Measurements from ENCODE around the gene KCNG2. TPM values are rescaled to one million over a fixed set of nuclear protein-coding genes. Genes with fewer than 3 reads are reported as not detected.

Gene KCNG2
- total and polyA plus RNA-seq, 2 donors (not counting 1 experiment from before 2014, with no cell fraction given) = not detected

- H3K9ac ChIP-seq (ENCODE audit: low read length) = no peak overlapping the region
- no peak overlapping the region for H3K27ac ChIP-seq (ENCODE audit: low read length in 2 of 2)
- intact Hi-C loops (cut with micrococcal nuclease) = no loop called here
Observed at GRCh38 chr18:79779700-79780190, 18.0 kb upstream of the KCNG2 start.

GRCh38 chr18:79780547-79780946 lies 17.2 kb upstream of the KCNG2 start:
- Histone ChIP-seq H3K4me3 (ENCODE audit: control extremely low read depth in 1 of 5, extremely low read depth in 1 of 5, insufficient read depth in 1 of 5, low read depth in 2 of 5, low read length in 4 of 5) (no peak overlapping the region), H3K4me1 (ENCODE audit: control insufficient read depth in 2 of 2, insufficient read depth in 2 of 2, low read length in 2 of 2) (no peaks in the 10 kb centered on the region), H3K27me3 (replicated peaks in 1 of 4; ENCODE audit: control extremely low read depth in 1 of 4, control insufficient read depth in 3 of 4, insufficient read depth in 4 of 4, low read length in 3 of 4) (peaks cover 0 to 21% (median 2%) of the 10 kb centered on the region in 4 experiments), H4K20me1 (ENCODE audit: control insufficient read depth, insufficient read depth, low read length, poor library complexity, severe bottlenecking) (no peaks in the 10 kb centered on the region), H3K27ac (ENCODE audit: low read length in 2 of 2) (no peak overlapping the region), H2AFZ (ENCODE audit: insufficient read depth, low read depth, low read length, poor library complexity, severe bottlenecking) (no peak overlapping the region), H3K9me3 (ENCODE audit: control extremely low read depth in 1 of 3, control insufficient read depth in 2 of 3, insufficient read depth in 1 of 3, low read length in 2 of 3) (peaks cover 0 to 17% (median 0%) of the 10 kb centered on the region in 3 donors), H3K9ac (ENCODE audit: low read length) (no peak overlapping the region), H3K79me2 (ENCODE audit: control insufficient read depth, insufficient read depth, low read length) (no peaks in the 10 kb centered on the region), H3K36me3 (replicated peaks in 1 of 2; ENCODE audit: control extremely low read depth in 1 of 2, control insufficient read depth in 1 of 2, extremely low read depth in 1 of 2, insufficient read depth in 2 of 2, low read length in 1 of 2) (no peaks in the 10 kb centered on the region), H3K4me2 (replicated peaks; ENCODE audit: low read depth, low read length, poor library complexity, severe bottlenecking) (no peak overlapping the region)
- intact Hi-C loops (cut with micrococcal nuclease) = no loop called here
- Mint-ChIP-seq H3K4me1 (no peaks in the 10 kb centered on the region), H3K27me3 (peaks cover 45% of the 10 kb centered on the region), H3K9me3 (ENCODE audit: insufficient read depth) (peaks cover 3% of the 10 kb centered on the region), H3K4me3 (no peak overlapping the region), H3K27ac (no peak overlapping the region)
- ChIA-PET POLR2A (no interaction called here), CTCF (no interaction called here)
- no peak for DNase-seq
- TF ChIP-seq EZH2 (IDR thresholded peaks at IDR 0.05; ENCODE audit: borderline replicate concordance, insufficient read depth, low read depth, low read length, poor library complexity, severe bottlenecking) (no peak), CTCF (IDR thresholded peaks at IDR 0.05) (no peak)
- ATAC-seq (ENCODE audit: low read depth) = no peak
- WGBS (ENCODE audit: insufficient coverage) = 95% methylated on average over 3 of the region's 8 CpGs

More at GRCh38 chr18:79779700-79780190, 18.0 kb upstream of the KCNG2 start:
- ChIA-PET POLR2A (no interaction called here), CTCF (no interaction called here)
- WGBS (ENCODE audit: insufficient coverage) = 93% methylated on average over 18 of the region's 18 CpGs
- Histone ChIP-seq H3K4me1 (ENCODE audit: control insufficient read depth in 2 of 2, insufficient read depth in 2 of 2, low read length in 2 of 2) (no peaks in the 10 kb centered on the region), H3K9me3 (ENCODE audit: control extremely low read depth in 1 of 3, control insufficient read depth in 2 of 3, insufficient read depth in 1 of 3, low read length in 2 of 3) (peaks cover 0 to 17% (median 0%) of the 10 kb centered on the region in 3 donors), H3K79me2 (ENCODE audit: control insufficient read depth, insufficient read depth, low read length) (no peaks in the 10 kb centered on the region), H4K20me1 (ENCODE audit: control insufficient read depth, insufficient read depth, low read length, poor library complexity, severe bottlenecking) (no peaks in the 10 kb centered on the region), H3K4me2 (replicated peaks; ENCODE audit: low read depth, low read length, poor library complexity, severe bottlenecking) (no peak overlapping the region), H2AFZ (ENCODE audit: insufficient read depth, low read depth, low read length, poor library complexity, severe bottlenecking) (no peak overlapping the region), H3K27me3 (replicated peaks in 1 of 4; ENCODE audit: control extremely low read depth in 1 of 4, control insufficient read depth in 3 of 4, insufficient read depth in 4 of 4, low read length in 3 of 4) (peaks cover 0 to 14% (median 0%) of the 10 kb centered on the region in 4 experiments), H3K4me3 (ENCODE audit: control extremely low read depth in 1 of 5, extremely low read depth in 1 of 5, insufficient read depth in 1 of 5, low read depth in 2 of 5, low read length in 4 of 5) (no peak overlapping the region), H3K36me3 (replicated peaks in 1 of 2; ENCODE audit: control extremely low read depth in 1 of 2, control insufficient read depth in 1 of 2, extremely low read depth in 1 of 2, insufficient read depth in 2 of 2, low read length in 1 of 2) (no peaks in the 10 kb centered on the region)
- H3K27ac Mint-ChIP-seq = no peak overlapping the region
- peaks cover 3% of the 10 kb centered on the region for H3K9me3 Mint-ChIP-seq (ENCODE audit: insufficient read depth)
- TF ChIP-seq EZH2 (IDR thresholded peaks at IDR 0.05; ENCODE audit: borderline replicate concordance, insufficient read depth, low read depth, low read length, poor library complexity, severe bottlenecking) (no peak), CTCF (IDR thresholded peaks at IDR 0.05) (no peak)
- peaks cover 40% of the 10 kb centered on the region for H3K27me3 Mint-ChIP-seq
- ATAC-seq (ENCODE audit: low read depth) (no peak), DNase-seq (no peak)
- H3K4me3 Mint-ChIP-seq = no peak overlapping the region
- H3K4me1 Mint-ChIP-seq = no peaks in the 10 kb centered on the region
